Ovary (tissue), 9 donors: Measurements from ENCODE around the gene KNDC1. TPM values are rescaled to one million over a fixed set of nuclear protein-coding genes. Genes with fewer than 3 reads are reported as not detected.

Experiments
- DNase-seq, 5 donors: peaks; one replicate each; pipeline ENCODE4 v3.0.0-alpha.2; 2019 to 2020
- H3K27ac ChIP-seq, 2 donors: fragments of 200-600 bp; one replicate each; pipeline versions ENCODE4 v1.5.1 to v1.8.0; 2019 to 2022
- H3K27me3 ChIP-seq: fragments of 200-600 bp; one replicate; pipeline ENCODE4 v1.8.0; 2022
- H3K36me3 ChIP-seq: fragments of 200-600 bp; sonication (generic); one replicate; pipeline ENCODE4 v1.5.1; 2019
- H3K4me1 ChIP-seq: one replicate; pipeline ENCODE4 v1.8.1; 2013; ENCODE audit warnings: mild to moderate bottlenecking, moderate library complexity; ENCODE audit not compliant: insufficient read depth
- H3K4me3 ChIP-seq: fragments of 200-600 bp; sonication (generic); one replicate; pipeline ENCODE4 v1.5.1; 2017
- H3K9me3 ChIP-seq, 2 donors: fragments of 200-600 bp in 1 of 2; sonication (generic) in 1 of 2; one replicate each; pipeline versions ENCODE4 v1.5.1 to v1.8.1; 2013 to 2019; ENCODE audit warnings: mild to moderate bottlenecking in 1 of 2, moderate library complexity in 1 of 2
- CTCF ChIP-seq, 3 donors: fragments of 450-650 bp in 2 of 3; fragments of 200-600 bp in 1 of 3; IDR thresholded peaks; one replicate each; pipeline versions ENCODE4 v1.5.1 to v1.8.0; 2016 to 2022; ENCODE audit warnings: antibody characterized with exemption in 3 of 3, mild to moderate bottlenecking in 1 of 3
- EP300 ChIP-seq: sonication (generic); formaldehyde crosslinking; IDR thresholded peaks from one replicate; pipeline ENCODE4 v1.6.1; 2017; ENCODE audit warnings: antibody characterized with exemption
- POLR2A ChIP-seq: fragments of 450-650 bp; IDR thresholded peaks from one replicate; pipeline ENCODE4 v1.6.1; 2017; ENCODE audit warnings: antibody characterized with exemption, mild to moderate bottlenecking, moderate library complexity
- WGBS, 3 donors: extraction: QIAGEN DNeasy Blood & Tissue Kit in 1 of 3; methylation state at CpG; one replicate each; pipeline versions ENCODE4 v1.1.5 to v1.1.7; 2013 to 2017; 5-methylcytosine and 5-hydroxymethylcytosine counted together
- intact Hi-C, 4 donors: fragments of 100-400 bp; cut with DNase I; formaldehyde crosslinking; loops; one replicate each; pipeline versions ENCODE4 v1.11.0 to v1.15.1; 2022 to 2023
- polyA plus RNA-seq, 2 donors: library from polyadenylated mRNA; stranded (reverse); fragments of 200-250 nt in 1 of 2; fragments of 350-450 nt in 1 of 2; fragmentation: Illumina TruSeq in 1 of 2; extraction: RNeasy Lipid Tissue Mini Kit (QIAGEN cat#74804) in 1 of 2; gene quantifications; one replicate each; pipeline ENCODE4 v1.2.3, GENCODE V29; 2013 to 2014
- total RNA-seq, 7 donors: library from RNA; depleted of rRNA in 2 of 7; stranded (reverse); fragments of >200 nt in 2 of 7; fragmentation: NEBNext Ultra II Directional in 3 of 7; extraction: Animal tissue kit (Norgen Biotek cat#: 25700) in 3 of 7; gene quantifications; one replicate each; pipeline versions ENCODE4 v1.1.0 to v1.2.4, GENCODE V29; 2016 to 2023
- donor health status: DM: no; HTN: no; CAD: no; lungs with moderate emphysema.
- donor health status: DM: no; HTN: no; CAD: no.
- donor health status: Bipolar disorder and iron deficiency.
- donor health status: DM: yes; HTN: yes; CAD: no.
- donor health status: DM: no; HTN: no; CAD: no.
- donor health status: DM: yes; HTN: yes; CAD: no.

Gene KNDC1
- total and polyA plus RNA-seq, 9 donors: 0.67 to 34.9 (median 16.6) TPM

- intact Hi-C loops: no loop called here
- H3K4me3 ChIP-seq: no peak overlapping the region
- peaks cover 23% of the 10 kb centered on the region for H3K4me1 ChIP-seq
- H3K36me3 ChIP-seq: no peaks in the 10 kb centered on the region
- H3K27me3 ChIP-seq: no peaks in the 10 kb centered on the region
- H3K9me3 ChIP-seq: no peaks in the 10 kb centered on the region
- 65 to 75% (median 74%) methylated on average over 24 of the region's 24 CpGs for WGBS, 3 donors
- H3K27ac ChIP-seq: peak overlapping the region; percentile 66 to 83
- DNase-seq: peak; percentile 65 to 76 (median 71)
- TF ChIP-seq POLR2A: no peak
- TF ChIP-seq EP300: peak; percentile 20
- no peak for TF ChIP-seq CTCF (IDR thresholded peaks at IDR 0.05)
Measured at GRCh38 chr10:133258818-133259601, 99.0 kb downstream of the KNDC1 start.

- WGBS, 3 donors: 73 to 81% (median 77%) methylated on average over 12 of the region's 12 CpGs
- no peak overlapping the region for H3K4me3 ChIP-seq
- H3K4me1 ChIP-seq: peaks cover 18% of the 10 kb centered on the region
- no peaks in the 10 kb centered on the region for H3K27me3 ChIP-seq
- no peak for TF ChIP-seq CTCF (IDR thresholded peaks at IDR 0.05)
- no peak for TF ChIP-seq EP300
- no peak for TF ChIP-seq POLR2A
- no peaks in the 10 kb centered on the region for H3K9me3 ChIP-seq
- H3K27ac ChIP-seq: peak overlapping the region in 1 of 2 donors; percentile 83
- intact Hi-C loops: no loop called here
- H3K36me3 ChIP-seq: no peaks in the 10 kb centered on the region
- no peak for DNase-seq
Measured at GRCh38 chr10:133259602-133259989, 99.6 kb downstream of the KNDC1 start.

GRCh38 chr10:133260895-133261725, 101.1 kb downstream of the KNDC1 start:
- Histone ChIP-seq H3K27ac (peak overlapping the region; percentile 95 to 97), H3K4me3 (peak overlapping the region; percentile 79), H3K27me3 (no peaks in the 10 kb centered on the region), H3K4me1 (peaks cover 7% of the 10 kb centered on the region), H3K36me3 (no peaks in the 10 kb centered on the region), H3K9me3 (no peaks in the 10 kb centered on the region)
- 29 to 47% (median 33%) methylated on average over 33 to 50 of the region's 50 CpGs for WGBS, 3 donors
- intact Hi-C loops: loop anchor here in 2 of 4 donors (2.0 to 5.0 kb wide), 2 partner anchors 46 to 50 kb away; partner anchors contain the start of genes TUBGCP2 (in 1 of the 2) and ZNF511 (in 1 of the 2)
- DNase-seq: peak; percentile 53 to 76 (median 76)
- TF ChIP-seq CTCF (IDR thresholded peaks at IDR 0.05): no peak
- no peak for TF ChIP-seq POLR2A
- no peak for TF ChIP-seq EP300

- intact Hi-C loops: loop anchor here in 2 of 4 donors (2.0 to 5.0 kb wide), 2 partner anchors 45 to 49 kb away; partner anchors contain the start of genes TUBGCP2 (in 1 of the 2) and ZNF511 (in 1 of the 2)
- Histone ChIP-seq H3K27ac (peak overlapping the region; percentile 95 to 97), H3K9me3 (no peaks in the 10 kb centered on the region), H3K36me3 (no peaks in the 10 kb centered on the region), H3K4me1 (peaks cover 7% of the 10 kb centered on the region), H3K27me3 (no peaks in the 10 kb centered on the region), H3K4me3 (peak overlapping the region; percentile 79)
- peak; percentile 90 to 97 (median 94) for DNase-seq
- WGBS, 3 donors: 1 to 2% (median 1%) methylated on average over 22 to 79 of the region's 79 CpGs
- TF ChIP-seq POLR2A (peak; percentile 45), EP300 (no peak), CTCF (IDR thresholded peaks at IDR 0.05) (no peak)
Measured at GRCh38 chr10:133261726-133262325, 101.8 kb downstream of the KNDC1 start.
